NCI-H146 (cell line): ENCODE data around the gene NUDCD2.

Experiments used
- DNase-seq: peaks from one replicate; lab custom pipeline; 2025; lab: John Stamatoyannopoulos, UW

Gene NUDCD2, protein sequence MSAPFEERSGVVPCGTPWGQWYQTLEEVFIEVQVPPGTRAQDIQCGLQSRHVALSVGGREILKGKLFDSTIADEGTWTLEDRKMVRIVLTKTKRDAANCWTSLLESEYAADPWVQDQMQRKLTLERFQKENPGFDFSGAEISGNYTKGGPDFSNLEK

DNA sequence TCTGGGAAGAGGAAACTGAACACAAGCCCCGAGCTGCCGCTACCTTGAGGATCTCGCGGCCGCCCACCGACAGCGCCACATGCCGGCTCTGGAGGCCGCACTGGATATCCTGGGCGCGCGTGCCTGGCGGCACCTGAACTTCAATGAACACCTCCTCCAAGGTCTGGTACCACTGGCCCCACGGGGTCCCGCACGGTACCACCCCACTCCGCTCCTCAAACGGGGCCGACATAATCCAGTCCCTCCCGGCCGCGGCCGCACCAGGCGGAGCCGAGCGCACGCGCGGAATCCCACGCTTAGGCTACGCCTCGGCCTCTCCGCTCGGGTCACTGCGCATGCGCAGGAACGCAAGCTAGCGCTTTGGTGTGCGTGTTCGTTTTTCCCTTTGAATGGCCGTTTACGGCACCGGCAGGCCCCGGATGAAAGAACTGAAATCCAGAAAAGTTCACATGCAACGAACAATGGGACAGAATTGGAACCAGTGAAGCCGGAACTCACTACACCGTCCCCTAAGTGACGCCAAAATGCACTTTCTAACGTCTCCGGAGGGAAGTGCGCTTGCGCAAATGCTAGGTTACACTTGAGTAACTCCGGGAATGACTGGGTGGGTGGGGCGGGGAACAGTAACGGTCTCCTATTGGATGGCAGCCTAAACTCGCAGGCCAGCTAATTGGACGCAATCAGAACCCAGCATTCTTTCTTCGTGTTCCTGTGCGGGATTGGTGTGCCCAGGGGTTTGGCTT is at the start of gene NUDCD2:
TSS of gene NUDCD2 (minus strand) at position 284 of the 743 bp plus-strand sequence. CDS start at position 232, 52 bp downstream.
- DNase-seq, result peak; percentile 96

DNA sequence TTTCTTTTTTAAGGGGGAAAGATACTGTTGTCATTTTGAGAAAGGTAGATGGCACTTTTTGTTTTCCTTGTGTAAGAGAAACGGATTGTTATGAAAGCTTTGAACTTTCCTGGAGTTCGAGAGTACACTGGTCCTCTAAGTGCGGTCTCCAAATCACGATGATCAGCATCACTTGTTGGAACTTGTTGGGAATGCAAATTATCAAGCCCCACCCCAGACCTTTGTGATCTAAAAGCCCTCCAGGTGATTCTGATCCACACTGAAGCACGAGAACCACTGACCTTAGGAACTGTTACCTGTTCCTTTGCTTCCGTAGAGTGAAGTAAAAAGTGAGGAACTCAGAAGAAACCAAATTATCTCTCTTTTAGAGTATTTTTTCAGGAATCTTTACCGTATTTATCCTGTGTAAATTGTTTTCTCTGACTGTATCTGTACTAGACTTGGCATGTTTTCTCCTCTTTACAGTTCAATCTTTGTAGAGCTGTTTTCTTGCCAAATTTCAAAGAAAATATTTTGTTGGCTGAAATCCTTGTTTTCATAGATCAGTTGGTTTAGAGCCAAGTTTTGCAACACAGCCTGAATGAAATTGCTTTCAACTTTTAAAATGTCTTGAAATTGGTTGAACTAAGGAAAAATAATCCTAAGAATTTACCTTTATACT is 49.5 kb upstream of the NUDCD2 start:
- DNase-seq, result no peak

DNA sequence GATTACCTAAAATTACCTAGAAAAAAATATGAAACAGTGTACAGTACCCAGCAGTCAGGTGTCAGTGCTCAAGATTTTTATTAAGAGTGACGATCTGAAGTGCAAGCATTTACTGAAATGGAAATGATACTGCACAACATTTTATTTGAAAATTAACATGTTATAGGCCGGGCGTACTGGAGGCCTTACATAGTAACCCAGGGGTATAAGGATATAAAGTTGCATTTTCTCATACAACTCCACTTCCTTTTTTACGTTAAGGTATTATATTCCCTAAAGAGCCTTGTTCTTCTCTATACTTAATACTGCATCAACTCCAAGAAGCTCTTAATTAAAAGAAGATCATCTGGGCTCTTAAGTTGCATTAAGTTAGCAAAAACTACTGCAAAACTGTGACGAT is 48.9 kb upstream of the NUDCD2 start:
- no peak for DNase-seq

DNA sequence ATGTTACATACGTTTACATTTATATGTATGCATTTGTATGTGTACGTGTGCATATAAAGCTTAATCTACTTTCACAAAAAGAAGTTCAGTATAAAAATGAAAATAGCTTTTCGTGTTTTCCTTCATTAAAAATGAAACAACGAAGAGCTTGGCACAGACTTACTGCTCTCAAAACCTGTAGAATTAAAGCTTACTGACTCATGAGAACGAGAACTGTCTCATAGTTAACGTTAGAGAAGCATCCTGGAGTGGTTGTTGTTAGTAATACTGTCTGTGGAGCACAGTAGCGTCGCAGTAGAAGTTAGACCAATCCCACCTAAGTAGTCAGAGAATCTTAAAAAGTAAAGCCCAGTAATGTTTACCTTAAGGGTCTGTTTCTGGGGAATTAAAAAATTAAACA is 46.8 kb upstream of the NUDCD2 start:
- DNase-seq, result no peak

DNA sequence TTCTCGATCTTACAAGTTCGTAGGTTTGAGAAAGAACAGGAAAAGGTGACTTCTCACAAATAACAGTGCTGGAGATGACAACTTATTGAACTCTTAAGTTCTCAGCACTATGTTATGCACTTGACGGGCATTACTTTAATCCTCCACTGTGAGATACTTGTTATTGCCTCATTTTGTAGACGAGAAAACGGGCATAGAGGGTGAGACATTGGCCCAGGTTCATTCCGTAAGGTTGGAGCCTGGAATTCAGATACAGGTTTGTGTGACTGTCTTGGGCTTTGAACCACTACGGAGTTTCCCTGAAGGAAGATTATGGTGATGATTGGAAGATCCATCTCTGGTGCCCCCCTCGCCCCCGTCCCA is 46.2 kb upstream of the NUDCD2 start:
- no peak for DNase-seq

DNA sequence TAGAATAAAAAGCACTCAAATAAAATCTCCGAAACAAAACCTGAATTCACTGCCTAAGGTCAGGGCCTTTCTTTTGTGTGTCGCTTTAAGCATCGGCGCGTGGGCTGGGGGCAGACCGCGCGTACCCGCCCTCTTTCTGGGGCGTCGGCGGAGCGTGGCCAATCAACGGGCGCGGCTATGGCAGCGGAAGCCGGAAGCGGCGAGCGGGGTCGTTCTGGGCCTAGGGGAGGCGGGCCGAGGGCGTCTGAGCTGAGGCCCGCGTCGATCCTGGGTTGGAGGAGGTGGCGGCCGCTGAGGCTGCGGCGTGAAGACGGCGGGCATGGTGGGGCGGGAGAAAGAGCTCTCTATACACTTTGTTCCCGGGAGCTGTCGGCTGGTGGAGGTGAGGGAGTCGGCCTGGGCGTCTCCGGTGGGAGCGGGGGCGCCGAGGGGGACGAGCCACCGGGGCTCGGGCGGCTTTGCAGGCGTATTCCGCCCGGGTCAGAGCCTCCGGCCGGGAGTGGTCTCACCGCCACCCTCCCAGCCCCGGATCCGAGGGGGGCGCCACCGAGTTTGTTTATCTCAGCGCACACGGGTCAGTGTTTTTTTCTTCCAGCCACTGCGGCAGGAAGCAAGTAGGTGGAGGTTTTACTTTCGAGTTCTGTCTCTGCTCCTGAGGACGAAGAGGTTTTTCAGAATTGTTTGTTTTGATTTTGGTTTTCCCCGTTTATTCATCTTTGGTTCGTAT is 45.6 kb upstream of the NUDCD2 start, which contains the start of gene MAT2B:
TSS of gene MAT2B (plus strand) at position 252 of the 727 bp plus-strand sequence. CDS start at position 320, 68 bp downstream.
- peak; percentile 90 for DNase-seq

DNA sequence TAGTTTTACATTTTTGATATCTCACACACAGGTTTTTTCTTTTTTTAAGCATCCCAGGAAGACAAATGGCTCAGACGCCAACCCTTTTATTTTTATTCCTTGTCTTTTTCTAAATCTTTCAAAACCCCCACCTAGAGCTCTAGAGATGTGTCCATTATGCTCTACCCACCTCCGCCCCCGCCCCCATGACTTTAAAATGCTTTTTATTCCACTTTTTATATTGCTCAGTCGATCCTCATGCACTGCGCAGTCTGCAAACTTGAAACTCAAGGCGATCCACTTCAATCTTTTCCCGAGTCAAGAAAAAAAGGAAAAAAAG is 45.1 kb upstream of the NUDCD2 start:
- peak; percentile 48 for DNase-seq

DNA sequence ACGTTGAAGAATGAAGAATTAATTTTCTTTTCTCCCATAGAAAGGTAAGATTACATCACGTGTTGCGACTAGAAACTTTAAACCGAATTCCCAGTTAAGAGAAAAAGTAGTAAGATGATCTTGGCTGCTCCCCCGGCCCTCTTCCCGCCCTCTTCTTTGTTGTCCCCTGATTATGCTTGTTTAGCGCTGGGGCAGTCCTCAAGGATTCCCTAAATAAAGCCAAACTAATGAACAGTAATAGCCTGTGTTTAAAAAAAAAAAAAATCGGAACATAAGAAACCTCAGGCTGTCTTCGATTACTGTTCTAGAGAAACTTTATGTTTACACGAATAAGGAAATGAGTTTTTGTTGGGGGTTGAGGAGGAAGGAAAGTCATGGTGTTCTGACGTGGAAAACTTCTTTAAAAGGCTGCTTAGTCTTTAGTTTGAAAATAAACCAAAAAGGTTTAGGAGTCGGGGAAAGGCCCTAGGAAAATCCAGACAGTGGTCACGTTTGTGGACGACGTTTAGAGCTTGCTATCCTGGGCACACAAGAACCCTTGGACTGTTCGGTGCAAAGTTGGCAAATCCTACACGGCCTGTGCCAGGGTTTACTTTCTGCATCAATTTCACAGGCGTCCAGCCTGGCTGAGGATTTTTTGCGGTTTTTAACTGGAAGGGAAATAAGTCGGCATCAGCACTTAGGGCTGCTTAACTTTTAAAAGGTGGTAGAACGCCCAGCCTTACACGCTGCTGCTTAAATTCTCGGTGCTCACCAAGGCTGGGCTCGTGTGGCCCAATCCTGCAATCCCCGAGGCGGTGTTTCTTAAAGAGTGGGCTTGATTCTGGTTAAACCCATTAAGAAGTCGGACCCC is 44.4 kb upstream of the NUDCD2 start:
- DNase-seq, result peak; percentile 30

DNA sequence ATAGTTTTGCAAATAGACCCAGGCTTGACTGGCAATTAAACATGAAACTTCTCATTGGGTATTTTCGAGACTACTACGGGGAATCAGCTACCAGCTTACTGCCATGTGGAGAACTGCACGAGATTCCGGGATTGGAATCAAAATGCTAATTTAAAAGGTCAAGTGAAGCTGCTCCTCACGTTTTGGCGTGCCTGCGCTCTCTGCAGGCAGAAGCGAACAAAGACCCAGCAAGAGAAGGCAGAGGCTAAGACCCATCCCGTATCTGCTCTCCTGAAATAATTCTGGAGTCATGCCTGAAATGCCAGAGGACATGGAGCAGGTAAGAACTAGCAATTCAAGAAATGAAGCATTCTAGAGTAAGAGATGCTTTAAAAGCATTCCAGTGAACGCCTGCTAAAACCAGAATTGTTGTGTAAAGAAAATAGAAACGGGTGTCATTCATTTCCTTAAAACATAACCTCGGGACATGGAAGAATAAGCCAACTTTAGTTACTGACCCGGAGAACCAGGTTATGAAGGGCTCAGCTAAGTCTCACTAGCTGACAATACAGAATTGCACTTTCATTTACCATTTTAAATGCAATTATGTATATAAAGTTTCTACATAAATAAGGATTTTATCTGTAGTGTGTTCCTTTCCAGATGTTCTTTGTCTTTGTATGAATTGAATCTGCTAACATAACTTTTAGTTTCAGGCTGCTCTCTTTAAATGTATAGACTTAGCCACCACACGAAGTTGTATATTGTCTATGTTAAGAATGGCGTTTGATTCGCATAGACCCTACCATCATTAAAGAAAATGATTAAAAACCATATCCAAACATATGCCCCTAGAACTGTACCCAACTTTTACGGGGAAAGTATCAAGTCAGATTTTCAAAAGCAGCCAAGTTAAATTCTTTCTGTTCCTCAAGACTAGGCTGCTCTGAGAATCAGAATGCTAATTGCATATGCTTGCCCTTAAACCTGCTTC is 43.5 kb upstream of the NUDCD2 start:
- peak; percentile 42 for DNase-seq

DNA sequence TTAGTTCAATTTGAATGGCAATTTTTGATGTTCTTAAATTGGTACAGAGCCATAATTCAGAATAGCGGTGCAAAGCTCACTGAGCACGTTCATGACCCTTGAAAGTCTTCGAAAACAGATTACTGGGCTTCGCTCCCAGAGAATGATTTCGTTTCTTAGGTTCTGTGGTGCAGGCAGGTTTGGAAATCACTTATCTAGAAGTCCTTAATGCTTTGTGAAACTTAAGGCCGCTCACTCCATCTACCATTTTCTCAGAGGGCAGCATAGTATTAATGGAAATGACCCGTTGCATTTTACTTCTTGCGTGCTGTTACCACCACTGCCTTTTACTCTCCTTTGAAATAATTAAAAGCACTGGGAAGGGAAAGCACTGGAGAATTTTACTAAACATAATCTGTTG is 42.6 kb upstream of the NUDCD2 start:
- no peak for DNase-seq

DNA sequence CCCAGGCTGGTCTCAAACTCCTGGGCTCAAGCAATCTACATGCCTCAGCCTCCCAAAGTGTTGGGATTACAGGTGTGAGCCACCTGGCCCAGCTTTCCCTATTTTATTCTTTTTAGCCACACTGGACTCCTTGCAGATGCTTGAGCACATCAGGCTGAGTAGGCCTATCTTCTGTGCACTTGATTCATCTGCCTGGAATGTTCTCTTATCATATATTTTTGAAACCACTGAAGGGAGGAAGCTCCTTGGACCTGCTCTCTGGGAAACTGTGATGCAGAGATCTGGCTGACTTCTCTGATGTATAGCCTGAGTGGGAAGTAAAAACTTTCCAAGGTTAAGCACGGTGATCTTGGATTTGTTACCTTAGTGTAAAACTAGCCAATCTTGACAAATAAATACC is 39.0 kb upstream of the NUDCD2 start:
- DNase-seq, result no peak

DNA sequence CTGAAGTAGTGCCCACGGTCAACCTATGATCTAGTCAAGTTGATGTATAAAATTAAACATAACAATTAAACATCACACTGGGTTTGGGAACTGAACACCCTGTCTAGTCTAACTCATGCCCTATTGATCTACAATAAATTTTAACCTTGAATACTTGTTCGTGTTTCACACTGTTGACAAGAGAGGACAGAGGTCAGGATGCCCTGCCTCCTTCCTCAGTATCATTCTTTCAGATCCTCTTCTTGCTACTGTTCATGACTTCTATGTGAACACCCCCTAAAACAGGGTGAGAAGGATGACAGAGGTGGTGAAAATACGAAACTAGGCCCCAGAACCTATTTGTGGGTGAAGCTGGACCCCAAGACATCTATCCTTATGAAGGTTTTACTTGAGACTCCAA is 37.4 kb upstream of the NUDCD2 start:
- no peak for DNase-seq

DNA sequence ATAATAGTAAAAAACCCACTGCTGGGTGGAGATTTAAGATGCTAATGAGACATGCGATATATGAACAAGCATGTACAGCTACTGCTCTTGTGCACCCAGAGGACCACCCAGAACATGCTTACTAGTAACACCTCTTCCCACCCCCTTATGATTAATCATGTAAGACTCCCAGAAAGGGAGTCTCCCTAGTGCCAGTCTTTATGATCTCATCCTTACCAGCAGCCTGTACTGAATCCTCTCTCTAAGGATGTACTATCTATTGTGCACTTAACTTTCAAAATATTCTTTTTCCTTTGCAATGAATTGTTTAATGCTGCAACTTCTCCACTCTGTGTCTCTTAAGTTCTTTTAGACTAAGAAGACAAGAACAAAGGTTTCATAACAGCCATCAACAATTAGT is 36.4 kb upstream of the NUDCD2 start:
- DNase-seq, result no peak

DNA sequence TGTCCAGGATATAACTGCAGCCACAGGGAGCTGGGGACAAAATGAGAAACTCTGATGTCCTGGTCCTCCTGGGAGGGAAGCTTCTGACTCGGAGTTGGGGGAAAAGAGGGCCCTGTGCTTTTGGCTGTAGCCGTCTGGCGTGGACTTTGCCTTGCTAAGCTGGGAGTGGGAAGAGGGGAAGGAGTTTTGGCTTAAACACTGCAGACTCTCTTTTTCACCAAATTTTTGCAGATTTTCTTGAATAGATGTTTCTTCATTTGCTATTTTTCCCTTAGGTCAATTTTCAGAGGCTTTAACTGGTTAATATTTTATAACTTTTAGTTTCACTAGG is 29.8 kb upstream of the NUDCD2 start:
- DNase-seq, result no peak

DNA sequence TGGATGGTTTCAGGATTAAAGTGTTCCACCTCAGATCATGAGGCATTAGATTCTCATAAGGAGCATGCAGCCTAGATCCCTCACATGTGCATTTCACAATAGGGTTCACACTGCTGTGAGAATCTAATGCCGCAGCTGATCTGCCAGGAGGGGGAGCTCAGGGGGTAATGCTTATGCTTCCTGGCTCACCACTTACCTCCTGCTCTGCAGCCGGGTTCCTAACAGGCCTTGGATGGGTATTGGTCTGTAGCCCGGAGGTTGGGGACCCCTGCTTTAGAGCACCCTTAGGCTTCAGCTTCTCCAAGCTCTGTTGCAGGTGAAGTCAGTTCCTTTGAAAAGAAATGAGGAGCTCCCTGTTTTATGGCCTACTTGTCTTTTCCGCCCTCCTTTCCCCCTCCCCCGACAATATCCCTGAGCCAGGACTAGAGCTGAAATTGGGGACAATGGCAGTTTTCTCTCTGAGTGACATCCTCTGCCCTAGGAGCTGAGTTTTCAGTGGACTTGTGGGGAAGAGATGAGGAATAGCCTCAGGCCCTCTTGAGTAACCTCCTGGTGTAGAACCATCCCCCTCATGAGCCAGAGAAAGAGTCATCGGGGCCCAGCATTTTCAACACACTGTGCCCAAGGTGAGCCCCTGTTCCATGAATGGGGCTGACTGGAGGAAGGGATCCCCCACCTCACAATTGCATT is 29.3 kb upstream of the NUDCD2 start:
- DNase-seq, result no peak

DNA sequence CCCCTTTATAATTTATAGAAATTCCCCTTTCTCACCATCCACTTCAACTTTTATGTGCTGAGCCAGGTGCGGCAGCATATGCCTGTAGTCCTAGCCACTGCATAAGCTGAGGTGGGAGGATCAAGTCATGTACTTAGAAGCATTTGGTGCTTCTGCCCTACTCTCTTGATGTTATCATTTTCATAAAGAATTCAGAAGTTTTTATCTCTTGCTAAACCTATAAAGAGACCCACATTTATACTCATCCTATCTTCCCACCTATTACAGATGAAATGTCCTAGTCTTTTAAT is 19.0 kb upstream of the NUDCD2 start:
- no peak for DNase-seq

DNA sequence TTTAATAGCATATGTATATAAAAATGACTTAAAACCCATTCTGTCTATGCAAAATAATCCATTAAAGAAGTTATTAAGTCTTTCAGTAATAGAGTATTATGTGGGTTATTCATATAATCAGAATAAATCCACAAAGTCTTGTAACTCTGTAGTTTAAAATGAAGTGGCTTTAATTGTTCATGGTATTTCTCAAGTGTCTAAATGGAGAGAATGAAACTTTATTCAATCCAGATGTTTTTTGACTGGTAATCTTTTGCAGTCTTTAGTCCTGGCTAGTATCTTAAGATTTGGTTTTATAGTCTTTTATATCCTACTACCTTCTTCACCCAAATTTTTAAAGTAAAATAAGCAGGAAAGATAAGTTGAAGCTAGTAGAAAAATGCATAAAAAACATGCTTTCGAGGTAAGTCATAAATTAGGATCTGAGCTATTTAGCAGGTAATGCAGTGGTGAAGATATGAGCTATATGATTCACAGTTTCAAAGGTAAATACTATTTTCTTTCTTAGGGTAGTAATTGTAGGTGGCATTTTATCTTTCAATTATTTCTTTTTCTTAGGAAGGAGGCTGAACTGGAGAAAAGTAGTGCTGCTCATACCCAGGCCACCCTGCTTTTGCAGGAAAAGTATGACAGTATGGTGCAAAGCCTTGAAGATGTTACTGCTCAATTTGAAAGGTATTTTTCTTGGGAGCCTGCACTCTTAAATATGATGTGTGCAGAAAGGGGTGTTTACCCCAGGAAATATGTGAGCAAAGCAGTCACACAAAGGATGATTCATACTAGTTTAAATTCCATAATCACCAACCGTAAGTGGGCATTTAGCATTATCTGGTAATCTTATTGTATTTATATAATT is 18.5 kb upstream of the NUDCD2 start:
- no peak for DNase-seq

DNA sequence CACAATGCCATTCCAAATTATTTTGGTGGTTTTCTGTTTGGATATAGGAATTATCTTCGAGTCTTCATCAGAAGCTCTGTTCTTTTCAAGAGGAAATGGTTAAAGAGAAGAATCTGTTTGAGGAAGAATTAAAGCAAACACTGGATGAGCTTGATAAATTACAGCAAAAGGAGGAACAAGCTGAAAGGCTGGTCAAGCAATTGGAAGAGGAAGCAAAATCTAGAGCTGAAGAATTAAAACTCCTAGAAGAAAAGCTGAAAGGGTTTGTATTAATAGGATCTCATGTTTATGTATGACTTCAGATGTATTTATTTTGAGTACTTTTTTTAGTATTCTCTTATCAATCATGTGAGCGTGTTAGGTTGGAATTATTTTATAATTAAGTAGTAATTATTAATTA is 15.5 kb upstream of the NUDCD2 start:
- no peak for DNase-seq

DNA sequence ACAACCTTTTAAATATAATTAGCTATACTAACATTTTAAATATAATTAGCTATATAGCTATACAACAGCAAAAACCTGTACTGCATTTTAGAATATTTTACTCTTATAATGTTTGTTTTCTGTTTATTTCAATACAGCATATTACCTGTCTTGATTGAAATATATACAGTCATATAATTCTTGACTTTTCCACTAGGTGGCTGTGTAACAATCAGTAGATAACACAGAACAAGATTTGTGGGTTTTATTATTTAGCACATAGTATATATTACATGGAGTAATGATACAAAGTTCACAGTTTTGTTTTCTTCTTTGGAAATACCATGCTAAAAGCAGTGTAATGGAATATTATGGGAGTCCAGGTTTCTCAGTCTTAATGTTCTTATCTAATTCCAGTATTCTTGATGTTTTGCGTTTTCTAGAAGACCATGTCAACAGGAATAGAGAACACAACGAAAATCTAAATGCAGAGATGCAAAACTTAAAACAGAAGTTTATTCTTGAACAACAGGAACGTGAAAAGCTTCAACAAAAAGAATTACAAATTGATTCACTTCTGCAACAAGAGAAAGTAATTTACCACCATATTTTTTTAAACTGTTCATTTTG is 13.8 kb upstream of the NUDCD2 start:
- no peak for DNase-seq
